Esophagus muscularis mucosa (tissue), 4 donors: ENCODE measurements around the gene TXNDC11. TPM values are rescaled to one million over a fixed set of nuclear protein-coding genes. Genes with fewer than 3 reads are reported as not detected.

Source experiments
- DNase-seq: peaks from one replicate; pipeline ENCODE4 v3.0.0-alpha.2; 2017; ENCODE audit errors: extremely low spot score
- H3K27ac ChIP-seq, 4 donors: fragments of 200-600 bp; sonication (generic); replicated peaks in 1 of 4; 1 replicate in 3 of 4; 2 replicates in 1 of 4; pipeline ENCODE4 v1.5.1; 2016 to 2019; ENCODE audit warnings: mild to moderate bottlenecking in 1 of 4
- H3K27me3 ChIP-seq, 4 donors: fragments of 200-600 bp; sonication (generic); one replicate each; pipeline versions ENCODE4 v1.5.1 to v1.6.0; 2016 to 2019
- H3K36me3 ChIP-seq, 4 donors: fragments of 200-600 bp; sonication (generic); one replicate each; pipeline ENCODE4 v1.5.1; 2016 to 2019
- H3K4me1 ChIP-seq, 4 donors: fragments of 200-600 bp; sonication (generic); one replicate each; pipeline ENCODE4 v1.5.1; 2016 to 2019
- H3K4me3 ChIP-seq, 4 donors: fragments of 200-600 bp; sonication (generic); 1 replicate in 2 of 4; 2 replicates in 2 of 4; pipeline ENCODE4 v1.5.1; 2016 to 2019; ENCODE audit warnings: mild to moderate bottlenecking in 4 of 4, moderate library complexity in 1 of 4
- H3K9me3 ChIP-seq, 4 donors: fragments of 200-600 bp; sonication (generic); 1 replicate in 3 of 4; 2 replicates in 1 of 4; pipeline ENCODE4 v1.5.1; 2016 to 2019
- EP300 ChIP-seq: sonication (generic); formaldehyde crosslinking; IDR thresholded peaks from one replicate; pipeline ENCODE4 v1.6.1; 2017; ENCODE audit warnings: antibody characterized with exemption
- POLR2A ChIP-seq: fragments of 450-650 bp; IDR thresholded peaks from one replicate; pipeline ENCODE4 v1.6.1; 2017; ENCODE audit warnings: antibody characterized with exemption, moderate library complexity, mild to moderate bottlenecking, low read depth
- POLR2AphosphoS5 ChIP-seq, 2 donors: sonication (generic); formaldehyde crosslinking; IDR thresholded peaks; one replicate each; pipeline ENCODE4 v1.6.1; 2017; ENCODE audit warnings: antibody characterized with exemption in 2 of 2
- WGBS: methylation state at CpG from one replicate; pipeline ENCODE4 v1.1.5; 2018; 5-methylcytosine and 5-hydroxymethylcytosine counted together
- intact Hi-C: fragments of 100-400 bp; cut with DNase I; formaldehyde crosslinking; loops from one replicate; pipeline ENCODE4 v1.15.1; 2023
- total RNA-seq, 4 donors: library from RNA; depleted of rRNA; stranded (reverse); fragments of >200 nt; gene quantifications; one replicate each; pipeline versions ENCODE4 v1.1.0 to v1.2.1, GENCODE V29; 2016
- TF ChIP-seq, protein P1 (sequence below), 3 experiments: fragments of 200-600 bp in 2 of 3; fragments of 450-650 bp in 1 of 3; sonication (generic) in 2 of 3; IDR thresholded peaks; one replicate each; pipeline ENCODE4 v1.5.1; 2017 to 2019; ENCODE audit warnings: antibody characterized with exemption in 3 of 3, mild to moderate bottlenecking in 2 of 3, moderate library complexity in 1 of 3

TXNDC11 gene
- total RNA-seq, 4 donors from 2014 or later, result 32.4 to 47.2 (median 38.2) TPM

DNA sequence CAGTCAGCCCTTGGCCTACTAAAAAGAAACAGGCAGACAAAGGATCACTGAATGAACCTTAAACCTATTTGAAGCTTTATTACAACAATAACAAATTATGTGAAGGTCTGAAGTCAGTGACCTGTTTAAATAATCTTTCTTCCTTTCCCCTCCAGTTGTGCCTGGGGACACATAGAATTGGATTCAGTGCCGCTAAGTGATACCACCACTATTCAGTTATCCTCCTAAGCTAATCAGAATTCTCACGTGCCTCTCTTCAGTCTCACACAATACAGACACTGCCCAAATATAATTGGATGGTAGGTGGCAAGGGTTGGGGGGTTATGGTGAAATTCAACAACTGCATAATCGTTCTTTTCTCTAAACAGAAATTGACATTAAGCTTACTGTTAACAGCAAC is 11.4 kb downstream of the TXNDC11 start:
- H3K36me3 ChIP-seq, result peaks cover 30 to 93% (median 60%) of the 10 kb centered on the region in 4 donors
- no peaks in the 10 kb centered on the region for H3K27me3 ChIP-seq
- H3K9me3 ChIP-seq, result no peaks in the 10 kb centered on the region
- DNase-seq, result no peak
- peaks cover 35 to 40% (median 37%) of the 10 kb centered on the region in 4 donors for H3K4me1 ChIP-seq
- no peak overlapping the region for H3K27ac ChIP-seq
- H3K4me3 ChIP-seq, result no peak overlapping the region
- intact Hi-C loops, result loop anchor here (10.0 kb wide), 1 partner anchor 56 kb away; no protein-coding TSS in a partner anchor
- 71% methylated on average over 3 of the region's 3 CpGs for WGBS
- no peak for TF ChIP-seq EP300
- TF ChIP-seq, protein P1, sequence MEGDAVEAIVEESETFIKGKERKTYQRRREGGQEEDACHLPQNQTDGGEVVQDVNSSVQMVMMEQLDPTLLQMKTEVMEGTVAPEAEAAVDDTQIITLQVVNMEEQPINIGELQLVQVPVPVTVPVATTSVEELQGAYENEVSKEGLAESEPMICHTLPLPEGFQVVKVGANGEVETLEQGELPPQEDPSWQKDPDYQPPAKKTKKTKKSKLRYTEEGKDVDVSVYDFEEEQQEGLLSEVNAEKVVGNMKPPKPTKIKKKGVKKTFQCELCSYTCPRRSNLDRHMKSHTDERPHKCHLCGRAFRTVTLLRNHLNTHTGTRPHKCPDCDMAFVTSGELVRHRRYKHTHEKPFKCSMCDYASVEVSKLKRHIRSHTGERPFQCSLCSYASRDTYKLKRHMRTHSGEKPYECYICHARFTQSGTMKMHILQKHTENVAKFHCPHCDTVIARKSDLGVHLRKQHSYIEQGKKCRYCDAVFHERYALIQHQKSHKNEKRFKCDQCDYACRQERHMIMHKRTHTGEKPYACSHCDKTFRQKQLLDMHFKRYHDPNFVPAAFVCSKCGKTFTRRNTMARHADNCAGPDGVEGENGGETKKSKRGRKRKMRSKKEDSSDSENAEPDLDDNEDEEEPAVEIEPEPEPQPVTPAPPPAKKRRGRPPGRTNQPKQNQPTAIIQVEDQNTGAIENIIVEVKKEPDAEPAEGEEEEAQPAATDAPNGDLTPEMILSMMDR (IDR thresholded peaks at IDR 0.05), result no peak
- TF ChIP-seq POLR2AphosphoS5 (IDR thresholded peaks at IDR 0.05), result no peak
- TF ChIP-seq POLR2A, result no peak

DNA sequence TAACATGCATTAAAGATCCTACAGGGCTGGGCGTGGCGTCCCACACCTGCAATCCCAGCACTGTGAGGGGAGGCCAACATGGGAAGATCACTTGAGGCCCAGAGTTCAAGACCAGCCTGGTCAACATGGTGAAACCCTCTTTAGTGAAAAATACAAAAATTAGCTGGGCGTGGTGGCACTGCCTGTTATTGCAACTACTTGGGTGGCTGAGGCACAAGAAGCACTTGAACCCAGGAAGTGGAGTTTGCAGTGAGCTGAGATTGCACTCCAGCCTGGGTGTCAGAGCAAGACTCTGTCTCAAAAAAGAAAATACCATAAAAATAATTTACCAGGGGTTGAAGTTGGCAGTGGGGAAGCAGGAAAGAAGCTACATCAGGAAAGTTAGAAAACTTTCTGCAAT is 12.9 kb downstream of the TXNDC11 start:
- Histone ChIP-seq H3K9me3 (no peaks in the 10 kb centered on the region), H3K27ac (no peak overlapping the region), H3K27me3 (no peaks in the 10 kb centered on the region), H3K36me3 (peaks cover 22 to 93% (median 56%) of the 10 kb centered on the region in 4 donors), H3K4me3 (no peak overlapping the region), H3K4me1 (peaks cover 24 to 38% (median 27%) of the 10 kb centered on the region in 4 donors)
- no peak for DNase-seq
- intact Hi-C loops, result loop anchor here (10.0 kb wide), 1 partner anchor 55 kb away; no protein-coding TSS in a partner anchor
- TF ChIP-seq EP300 (no peak), POLR2AphosphoS5 (IDR thresholded peaks at IDR 0.05) (no peak), POLR2A (no peak)
- TF ChIP-seq, protein P1 (IDR thresholded peaks at IDR 0.05), result no peak
- WGBS, result 90% methylated on average over 3 of the region's 3 CpGs

DNA sequence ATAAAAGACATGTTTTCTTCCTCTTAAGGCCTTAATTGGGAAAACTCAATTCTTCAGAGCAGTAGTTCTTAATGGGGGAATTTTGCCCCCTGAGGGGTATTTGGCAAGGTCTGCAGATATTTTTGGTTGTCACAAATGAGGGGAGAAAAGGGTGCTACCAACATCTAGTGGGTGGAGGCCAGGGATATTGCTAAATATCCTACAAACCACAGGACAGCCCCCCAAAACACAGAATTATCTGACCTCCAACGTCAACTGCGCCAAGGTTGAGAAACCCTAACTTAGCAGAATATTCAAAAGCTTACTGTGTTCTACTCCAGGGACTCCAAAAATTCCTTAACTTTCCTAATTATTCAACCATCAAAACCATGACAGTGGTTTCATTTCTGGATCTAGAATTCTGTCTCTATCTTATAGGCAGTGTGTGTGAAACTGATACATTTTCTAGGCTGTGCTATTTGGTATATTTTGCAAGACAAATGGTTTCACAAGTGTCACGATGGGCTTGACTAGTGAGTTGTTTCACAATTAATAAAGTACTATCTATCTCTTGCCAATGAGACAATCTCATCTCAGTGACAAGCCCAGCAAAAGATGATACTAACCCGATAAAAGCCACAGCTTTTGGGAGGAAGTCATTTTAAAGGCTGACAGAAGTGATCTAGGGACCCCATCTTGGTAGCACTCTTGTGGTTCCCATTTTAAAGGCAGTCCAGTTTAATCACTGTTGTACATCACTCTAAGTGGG is 14.7 kb downstream of the TXNDC11 start:
- intact Hi-C loops, result no loop called here
- Histone ChIP-seq H3K4me3 (no peak overlapping the region), H3K27me3 (no peaks in the 10 kb centered on the region), H3K4me1 (peaks cover 12 to 26% (median 19%) of the 10 kb centered on the region in 4 donors), H3K36me3 (peaks cover 10 to 94% (median 59%) of the 10 kb centered on the region in 4 donors), H3K27ac (no peak overlapping the region), H3K9me3 (no peaks in the 10 kb centered on the region)
- DNase-seq, result no peak
- no peak for TF ChIP-seq POLR2AphosphoS5 (IDR thresholded peaks at IDR 0.05)
- TF ChIP-seq, protein P1 (IDR thresholded peaks at IDR 0.05), result no peak
- no peak for TF ChIP-seq EP300
- no peak for TF ChIP-seq POLR2A
- WGBS, result 78% methylated on average over 4 of the region's 4 CpGs

DNA sequence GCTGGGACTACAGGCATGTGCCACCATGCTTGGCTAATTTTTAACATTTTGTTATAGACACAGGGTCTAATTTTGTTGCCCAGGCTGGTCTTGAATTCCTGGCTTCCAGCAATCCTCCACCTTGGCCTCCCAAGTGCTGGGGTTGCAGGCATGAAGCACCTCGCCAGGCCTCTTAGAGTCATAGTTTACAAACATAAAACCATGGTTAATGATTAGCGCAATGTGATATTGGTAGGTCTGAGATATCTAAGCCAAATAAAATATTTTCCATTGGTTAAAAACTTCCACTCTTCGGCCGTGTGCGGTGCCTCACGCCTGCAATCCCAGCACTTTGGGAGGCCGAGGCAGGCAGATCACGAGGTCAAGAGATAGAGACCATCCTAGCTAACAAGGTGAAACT is 16.6 kb downstream of the TXNDC11 start:
- intact Hi-C loops, result no loop called here
- DNase-seq, result no peak
- Histone ChIP-seq H3K27ac (peak overlapping the region in 1 of 4 donors; percentile 29), H3K4me3 (no peak overlapping the region), H3K4me1 (peaks cover 7 to 23% (median 16%) of the 10 kb centered on the region in 4 donors), H3K36me3 (peaks cover 5 to 91% (median 57%) of the 10 kb centered on the region in 4 donors), H3K9me3 (no peaks in the 10 kb centered on the region), H3K27me3 (no peaks in the 10 kb centered on the region)
- TF ChIP-seq POLR2AphosphoS5 (IDR thresholded peaks at IDR 0.05) (no peak), EP300 (no peak), POLR2A (no peak)
- TF ChIP-seq, protein P1 (IDR thresholded peaks at IDR 0.05), result no peak
- 94% methylated on average over 8 of the region's 8 CpGs for WGBS
